Activated B cell treated with CpG ODN at 0.5 μM for 24 hours (primary cell): ENCODE data around the gene TUBB2B. TPM values are rescaled to one million over a fixed set of nuclear protein-coding genes. Genes with fewer than 3 reads are reported as not detected.
"Not testable (repeated sequence)": the region's sequence is repeated elsewhere in the genome, so short reads cannot be mapped to it uniquely, and the experiment has no call there.

Experiments used
- ATAC-seq: fragments of 200-7000 bp; cut with Tn5 transposase; one replicate; pipeline ENCODE4 v1.10.0; 2021; ENCODE audit warnings: low read depth, mild to moderate bottlenecking, moderate library complexity
- CTCF ChIA-PET: fragments of 350-600 bp; sonication (Branson Sonifier 250); formaldehyde crosslinking; loops from one replicate; lab custom pipeline; 2021; ENCODE audit warnings: antibody characterized with exemption; lab: Charles Lee
- POLR2A ChIA-PET: fragments of 350-600 bp; sonication (Branson Sonifier 250); formaldehyde crosslinking; loops from one replicate; lab custom pipeline; 2021; ENCODE audit warnings: antibody characterized with exemption; lab: Charles Lee
- DNase-seq: peaks from one replicate; pipeline ENCODE4 v3.0.0; 2022
- H3K27ac Mint-ChIP-seq: one replicate; pipeline ENCODE4 v1.8.0; 2020; ENCODE audit warnings: mixed read lengths
- H3K27me3 Mint-ChIP-seq: one replicate; pipeline ENCODE4 v1.8.0; 2021; ENCODE audit warnings: mixed read lengths
- H3K36me3 Mint-ChIP-seq: one replicate; pipeline ENCODE4 v1.8.0; 2021; ENCODE audit warnings: low read depth, mixed read lengths
- H3K4me1 Mint-ChIP-seq: one replicate; pipeline ENCODE4 v1.8.0; 2021; ENCODE audit warnings: mixed read lengths
- H3K4me3 Mint-ChIP-seq: one replicate; pipeline ENCODE4 v1.8.0; 2020; ENCODE audit warnings: mild to moderate bottlenecking, mixed read lengths
- H3K9me3 Mint-ChIP-seq: one replicate; pipeline ENCODE4 v1.8.0; 2020; ENCODE audit warnings: mixed read lengths
- CTCF ChIP-seq: fragments of 200-600 bp; IDR thresholded peaks from one replicate; pipeline ENCODE4 v1.8.0; 2022; ENCODE audit warnings: antibody characterized with exemption, mild to moderate bottlenecking
- intact Hi-C: fragments of 100-400 bp; cut with micrococcal nuclease; formaldehyde crosslinking; loops from one replicate; pipeline ENCODE4 v1.15.1; 2024
- total RNA-seq: library from RNA; stranded (reverse); gene quantifications from 2 replicates; pipeline ENCODE4 v1.2.3, GENCODE V29; 2022

Gene TUBB2B
- total RNA-seq, 1 donor from 2014 or later = not detected

- H3K36me3 Mint-ChIP-seq = no peaks in the 10 kb centered on the region
- H3K4me1 Mint-ChIP-seq = no peaks in the 10 kb centered on the region
- ATAC-seq = no peak
- TF ChIP-seq CTCF = no peak
- intact Hi-C loops = no loop called here
- CTCF ChIA-PET = interaction anchor here (0.7 kb wide), 1 partner anchor 239 kb away, joined by 3 read pairs; no protein-coding TSS in a partner anchor
- H3K27me3 Mint-ChIP-seq = peaks cover 5% of the 10 kb centered on the region
- H3K9me3 Mint-ChIP-seq = peaks cover 4% of the 10 kb centered on the region
- POLR2A ChIA-PET = no interaction called here
- H3K4me3 Mint-ChIP-seq = no peak overlapping the region
- no peak for DNase-seq
- H3K27ac Mint-ChIP-seq = no peak overlapping the region
Measured at GRCh38 chr6:3194535-3195419, 32.7 kb downstream of the TUBB2B start.

GRCh38 chr6:3193102-3193849 lies 34.2 kb downstream of the TUBB2B start:
- peaks cover 5% of the 10 kb centered on the region for H3K27me3 Mint-ChIP-seq
- no peaks in the 10 kb centered on the region for H3K36me3 Mint-ChIP-seq
- CTCF ChIA-PET = no interaction called here
- H3K9me3 Mint-ChIP-seq = no peaks in the 10 kb centered on the region
- intact Hi-C loops = no loop called here
- ATAC-seq = no peak
- no peak for TF ChIP-seq CTCF
- POLR2A ChIA-PET = no interaction called here
- H3K27ac Mint-ChIP-seq = no peak overlapping the region
- no peak overlapping the region for H3K4me3 Mint-ChIP-seq
- no peak for DNase-seq
- no peaks in the 10 kb centered on the region for H3K4me1 Mint-ChIP-seq

- intact Hi-C loops = no loop called here
- peaks cover 7% of the 10 kb centered on the region for H3K27me3 Mint-ChIP-seq
- TF ChIP-seq CTCF = no peak
- H3K36me3 Mint-ChIP-seq = no peaks in the 10 kb centered on the region
- no peak for ATAC-seq
- CTCF ChIA-PET = no interaction called here
- no peak overlapping the region for H3K4me3 Mint-ChIP-seq
- DNase-seq = no peak
- H3K4me1 Mint-ChIP-seq = no peaks in the 10 kb centered on the region
- POLR2A ChIA-PET = no interaction called here
- no peak overlapping the region for H3K27ac Mint-ChIP-seq
- no peaks in the 10 kb centered on the region for H3K9me3 Mint-ChIP-seq
Measured at GRCh38 chr6:3190779-3191178, 36.7 kb downstream of the TUBB2B start.

GRCh38 chr6:3190056-3190455 lies 37.4 kb downstream of the TUBB2B start:
- Mint-ChIP-seq H3K36me3 (no peaks in the 10 kb centered on the region), H3K4me3 (no peak overlapping the region), H3K27me3 (peaks cover 7% of the 10 kb centered on the region), H3K9me3 (no peaks in the 10 kb centered on the region), H3K4me1 (no peaks in the 10 kb centered on the region), H3K27ac (no peak overlapping the region)
- no peak for TF ChIP-seq CTCF
- DNase-seq = no peak
- intact Hi-C loops = no loop called here
- POLR2A ChIA-PET = no interaction called here
- CTCF ChIA-PET = no interaction called here
- no peak for ATAC-seq

GRCh38 chr6:3189192-3189591 lies 38.3 kb downstream of the TUBB2B start:
- H3K27me3 Mint-ChIP-seq, H3K4me1 Mint-ChIP-seq, CTCF ChIA-PET, ATAC-seq, H3K36me3 Mint-ChIP-seq, DNase-seq, H3K4me3 Mint-ChIP-seq, POLR2A ChIA-PET, intact Hi-C loops, H3K27ac Mint-ChIP-seq, H3K9me3 Mint-ChIP-seq: not testable (repeated sequence)
